Activated CD4-positive, alpha-beta T cell treated with anti-CD3 and anti-CD28 coated beads, Interleukin-2, amount 50 U/mL, for 24 hours (primary cell): ENCODE measurements around the gene MNT.
A peak's percentile ranks its signal among the peaks of the same experiment; 100 is the strongest.

Source experiments
- DNase-seq, 2 donors: peaks; one replicate each; pipeline ENCODE4 v3.0.0-alpha.2; 2020; ENCODE audit warnings: low read depth in 1 of 2, low spot score in 1 of 2

The MNT gene

DNA sequence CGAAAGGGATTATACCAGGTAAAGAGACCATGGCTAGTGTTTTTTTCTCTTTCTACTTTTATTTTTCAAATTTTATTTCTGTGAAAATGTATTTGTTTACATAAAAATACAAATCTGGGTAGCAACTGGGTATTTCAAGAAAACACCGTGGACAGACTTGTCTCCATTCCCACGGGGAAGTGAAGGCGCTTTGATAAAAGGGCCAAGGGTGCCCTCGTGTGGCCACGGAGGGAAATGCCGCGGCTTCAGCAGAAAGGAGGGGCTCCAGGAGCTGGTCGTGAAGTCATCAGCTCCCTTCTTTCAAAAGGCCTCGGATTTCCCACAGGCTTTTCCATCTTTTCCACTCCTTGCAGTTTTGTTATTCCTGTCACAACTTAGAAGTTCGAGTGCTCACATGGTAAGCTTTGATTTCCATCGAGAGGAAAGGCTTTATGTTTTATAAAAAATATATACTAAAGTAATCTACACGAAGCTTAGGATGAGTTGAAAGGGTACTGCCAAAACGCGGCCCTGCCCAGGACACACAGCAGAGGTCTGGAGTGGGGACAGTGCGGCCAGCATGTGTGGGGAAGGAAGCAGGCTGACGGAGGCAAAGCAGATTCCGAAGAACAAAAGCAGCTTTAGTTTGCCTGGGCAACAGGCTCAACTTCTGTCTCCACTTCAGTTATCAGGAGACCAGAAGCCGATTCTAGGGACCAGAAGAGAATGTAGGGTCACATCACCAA, 15.3 kb upstream of the MNT start:
- peak; percentile 77 to 79 for DNase-seq

DNA sequence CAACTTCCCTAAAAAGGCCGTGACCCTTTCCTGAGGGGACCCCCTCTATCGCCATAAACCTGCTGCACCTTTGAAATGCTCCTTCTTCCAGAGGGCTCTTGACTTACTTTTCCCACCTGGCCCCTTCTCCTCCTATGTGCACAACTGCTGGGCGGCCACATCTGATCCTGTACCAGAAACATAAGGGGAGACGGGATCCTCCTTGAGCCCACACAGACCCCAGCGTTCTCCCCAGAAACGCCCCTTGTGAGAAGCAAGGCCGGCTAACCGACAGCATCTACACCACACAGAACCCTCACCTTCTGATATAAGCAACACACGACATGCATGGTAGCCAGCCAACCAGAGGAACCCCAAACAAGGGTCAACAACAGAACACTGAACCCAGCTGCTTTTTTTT, 14.2 kb upstream of the MNT start:
- no peak for DNase-seq

DNA sequence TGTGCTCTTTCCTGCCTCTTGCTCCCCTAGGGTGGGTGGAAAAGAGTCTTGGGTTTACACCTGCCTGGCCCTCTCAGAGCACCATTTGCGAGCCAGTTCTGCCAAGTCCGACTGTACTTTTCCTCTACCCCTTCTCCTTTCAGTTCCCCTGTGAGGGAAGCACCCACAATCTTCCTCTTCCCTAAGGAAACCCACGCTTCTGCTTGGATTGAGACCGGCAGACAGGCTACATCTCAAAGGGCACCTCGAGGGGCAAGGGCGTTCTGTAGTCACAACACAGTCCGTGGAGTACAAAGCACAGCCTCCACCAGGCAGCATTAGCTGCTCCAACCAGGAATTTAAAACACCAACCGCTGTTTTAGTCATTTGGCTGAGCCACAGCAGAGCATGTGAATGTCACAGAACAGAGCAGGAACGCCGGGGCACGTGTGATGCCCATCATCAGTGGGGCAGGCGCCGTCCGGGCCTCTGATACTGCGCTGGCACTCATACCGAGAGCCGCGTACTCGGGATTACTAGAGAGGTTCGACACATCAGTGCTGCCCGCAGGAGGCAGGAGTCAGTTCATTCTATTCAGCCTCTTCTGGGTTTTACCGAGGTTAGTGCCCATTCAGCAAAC, 13.7 kb upstream of the MNT start:
- DNase-seq = no peak

DNA sequence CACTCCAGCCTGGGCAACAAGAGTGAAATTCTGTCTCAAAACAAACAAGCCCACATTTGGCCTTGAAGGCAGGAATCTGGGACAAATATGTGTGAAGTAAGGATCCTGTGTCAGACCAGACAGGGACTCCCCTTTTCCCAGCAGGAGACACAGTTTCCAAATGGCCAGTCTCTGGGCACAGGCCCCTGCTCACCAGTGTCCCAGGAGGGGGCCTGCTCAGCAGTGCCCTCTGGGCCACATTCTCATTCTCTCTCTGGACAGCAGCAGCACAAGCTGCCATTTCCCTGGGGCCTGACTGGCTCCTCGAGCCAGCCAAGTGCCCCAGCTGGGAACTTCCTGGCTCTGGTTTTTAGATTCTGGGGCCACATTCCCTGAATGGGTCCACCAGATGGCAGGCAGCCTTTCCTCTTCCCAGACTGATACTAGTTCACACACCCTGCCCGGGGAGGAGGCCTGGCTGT, 11.7 kb upstream of the MNT start:
- DNase-seq = no peak

DNA sequence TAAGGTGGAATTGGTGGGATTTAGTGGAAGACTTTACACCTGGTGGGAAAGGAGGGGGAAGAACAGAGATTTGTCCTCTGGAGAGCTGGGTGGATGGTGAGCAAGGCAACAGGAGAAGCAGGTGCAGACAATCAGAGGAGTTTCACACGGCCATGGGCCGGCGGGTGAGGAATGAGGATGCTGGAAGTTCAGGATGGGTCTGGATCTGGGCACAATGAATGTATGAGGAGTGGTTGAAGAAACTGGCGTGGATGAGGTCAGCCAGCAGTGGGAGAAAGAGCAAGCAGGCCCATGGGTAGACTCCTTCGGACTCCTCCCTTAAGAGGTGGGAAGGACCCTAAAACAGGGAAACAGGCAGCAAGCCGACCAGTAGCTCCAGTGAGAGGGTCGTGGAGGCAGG, 10.1 kb upstream of the MNT start:
- DNase-seq = no peak

DNA sequence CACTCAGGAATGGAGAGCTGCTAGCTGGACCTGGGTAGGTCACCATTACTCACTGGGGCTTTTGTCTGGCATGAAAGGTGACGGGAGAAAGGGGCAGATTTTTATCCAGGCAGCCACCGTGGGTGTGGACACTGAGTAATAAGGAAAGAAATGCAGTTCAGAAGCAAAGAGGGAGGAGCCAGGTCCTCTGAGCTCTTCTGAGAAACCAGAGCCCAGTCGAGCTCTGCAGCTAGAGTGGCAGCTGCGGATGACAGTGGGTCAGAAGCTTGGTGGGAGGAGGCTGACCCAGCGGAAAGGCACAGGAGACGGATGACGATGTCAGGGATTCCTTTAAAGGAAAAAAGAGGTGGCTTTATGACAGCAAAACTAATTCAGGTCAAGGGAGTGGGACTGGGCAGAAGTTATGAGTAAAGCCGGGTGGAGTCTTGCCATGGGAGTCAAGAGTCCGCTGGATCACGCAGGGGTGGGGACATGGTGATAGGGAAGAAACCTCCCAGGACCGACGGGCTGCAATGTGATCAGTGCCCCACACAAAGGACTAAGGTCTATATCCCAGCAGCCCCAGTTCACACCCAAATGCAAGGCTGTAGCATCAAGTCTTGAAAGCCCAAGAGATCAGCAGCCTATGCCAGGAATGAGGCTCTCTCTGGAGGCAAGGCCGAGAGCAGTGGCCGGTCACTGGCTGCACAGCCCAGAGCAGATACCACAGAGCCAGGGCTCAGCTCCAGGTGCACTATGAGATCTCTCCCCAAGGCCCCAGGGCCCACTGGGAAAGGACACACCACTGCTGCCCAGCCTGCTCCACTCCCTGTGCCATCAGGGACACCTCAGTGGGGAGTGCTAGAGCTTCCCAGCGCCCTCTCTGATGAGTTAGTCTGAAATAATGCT, 6.3 kb upstream of the MNT start:
- no peak for DNase-seq

DNA sequence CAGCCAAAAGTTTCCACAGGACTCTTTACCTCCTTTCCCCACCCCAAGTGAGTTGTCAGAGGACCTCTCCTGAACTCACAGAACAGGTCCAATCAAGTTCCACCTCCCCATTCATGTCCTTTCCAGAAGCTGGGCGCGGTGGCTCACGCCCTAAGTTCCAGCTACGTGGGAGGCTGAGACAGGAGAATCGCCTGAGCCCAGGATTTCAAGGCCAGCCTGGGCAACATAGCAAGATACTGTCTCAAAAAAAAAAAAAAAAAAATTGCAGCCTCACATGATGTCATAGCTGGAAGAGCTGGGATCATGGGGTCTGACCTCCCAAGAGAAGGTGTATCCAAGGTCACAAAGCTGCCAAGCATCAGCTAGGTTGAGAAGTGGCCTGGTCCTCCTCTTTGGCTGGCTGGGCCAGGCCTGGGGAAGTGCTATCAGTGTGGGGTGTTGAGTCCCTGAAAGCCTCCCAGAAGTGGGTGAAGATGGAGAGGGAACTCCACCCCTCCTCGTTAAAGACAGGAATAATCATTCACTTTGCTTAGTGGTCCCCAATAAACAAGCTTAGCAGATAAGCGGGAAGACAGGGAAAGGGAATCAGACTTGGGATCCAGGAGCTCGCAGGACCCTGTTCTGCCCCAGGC, 5.5 kb upstream of the MNT start:
- DNase-seq = no peak

DNA sequence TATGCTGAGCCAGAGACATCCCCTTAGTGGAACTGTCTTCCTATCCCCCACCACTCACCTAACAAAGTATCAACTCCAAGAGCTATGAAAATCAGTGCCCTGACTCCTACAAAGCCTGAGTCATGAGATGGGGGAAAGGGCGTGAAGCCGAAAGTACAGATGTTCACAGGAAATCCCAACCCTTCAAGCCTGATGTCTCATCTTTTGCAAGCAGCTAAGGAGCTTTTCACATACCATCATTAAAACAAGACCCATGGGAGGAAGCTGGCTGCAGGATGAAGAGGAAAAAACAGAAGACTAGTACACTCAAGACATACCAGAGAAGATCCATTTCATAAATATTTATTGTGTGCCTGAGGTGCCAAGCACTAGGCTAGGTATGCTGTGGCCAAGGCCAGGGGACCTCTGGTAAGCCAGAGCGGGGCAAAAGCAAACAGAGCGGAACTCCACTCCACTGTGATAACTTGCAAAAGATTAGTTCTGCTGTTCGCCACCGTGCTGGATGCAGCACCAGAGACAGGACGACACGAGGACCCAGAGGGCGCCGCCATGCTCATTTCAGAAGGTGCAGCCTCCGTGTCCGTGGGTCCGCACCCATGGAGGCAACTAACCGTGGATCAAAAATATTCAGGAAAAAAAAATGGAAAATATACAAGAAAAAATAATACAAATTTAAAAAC, 4.5 kb upstream of the MNT start:
- DNase-seq = no peak

DNA sequence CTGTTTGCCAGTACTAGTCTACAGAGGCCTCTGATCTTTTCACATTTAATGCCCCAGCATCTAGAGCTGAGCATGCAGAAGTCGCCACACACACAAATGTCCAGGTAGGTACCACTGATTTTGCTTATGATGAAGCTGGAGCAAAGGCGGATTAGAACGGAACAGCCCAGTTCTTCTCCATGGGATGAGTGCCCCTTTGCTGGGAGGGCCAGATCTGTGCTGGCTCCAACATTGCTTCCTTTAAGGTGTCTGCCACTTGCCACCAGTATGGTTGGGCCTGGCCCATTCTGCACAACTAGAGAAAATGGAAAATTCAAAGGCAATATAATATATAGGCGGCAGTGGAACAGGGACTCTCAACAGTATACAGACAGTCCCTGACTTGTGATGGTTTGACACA, 2.2 kb upstream of the MNT start:
- no peak for DNase-seq

DNA sequence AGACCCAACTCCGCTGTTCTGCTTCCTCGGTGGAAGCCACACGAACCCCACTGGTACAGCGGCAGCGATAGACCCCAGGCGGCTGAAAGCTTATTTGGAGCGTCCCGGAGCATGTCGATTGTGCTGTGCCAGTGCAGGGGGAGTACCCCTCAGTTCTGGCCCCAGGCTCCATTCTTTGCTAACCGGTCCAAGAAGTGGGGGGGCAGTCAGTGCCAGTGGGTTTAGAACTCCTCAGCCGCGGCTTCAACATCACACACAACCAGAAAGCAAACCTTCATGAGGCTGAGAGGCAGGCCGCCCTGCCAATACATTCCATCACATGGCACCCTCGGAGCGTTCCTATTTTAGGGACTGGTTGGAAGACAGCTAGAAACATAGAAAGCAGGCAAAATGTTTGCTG, 1.7 kb upstream of the MNT start:
- no peak for DNase-seq

DNA sequence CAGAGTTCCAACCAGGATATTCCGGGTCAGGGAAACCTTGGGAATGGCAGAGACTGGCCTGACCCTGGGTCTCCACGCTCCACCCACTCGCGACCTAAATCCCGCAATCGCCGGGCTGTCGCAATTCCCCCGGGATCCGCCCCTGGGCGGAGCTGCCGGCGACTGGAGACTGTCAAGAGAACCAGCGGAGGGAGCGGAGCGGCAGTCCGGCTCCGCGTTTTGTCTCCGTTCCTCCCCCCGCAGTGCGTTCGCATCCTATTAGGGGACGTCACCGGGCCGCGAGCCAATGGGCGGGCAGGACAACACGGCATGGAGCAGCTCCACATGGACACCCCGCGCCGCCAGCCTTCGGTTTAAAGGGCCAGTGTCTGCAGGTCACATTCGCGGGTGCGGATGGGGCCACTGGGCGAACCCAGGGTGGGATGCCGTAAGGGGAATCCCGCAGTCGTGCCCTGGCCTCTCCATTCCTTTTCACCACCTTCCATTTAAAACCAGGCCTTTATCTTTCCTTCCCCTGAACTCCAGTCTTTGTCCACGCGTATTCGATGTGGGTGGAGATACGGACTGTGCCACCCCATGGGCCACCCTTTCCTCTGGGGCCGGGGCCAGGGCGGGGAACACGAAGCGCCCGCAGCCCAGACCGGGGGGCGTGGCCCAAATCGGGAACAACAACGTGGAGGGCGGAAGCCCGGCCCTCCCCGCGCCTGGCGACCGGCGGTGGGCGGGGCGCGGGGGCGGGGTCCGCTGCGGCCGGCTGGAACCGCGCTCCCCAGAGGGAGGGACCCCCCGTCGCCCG, 764 bp upstream of the MNT start:
- DNase-seq = peak; percentile 98 to 99

DNA sequence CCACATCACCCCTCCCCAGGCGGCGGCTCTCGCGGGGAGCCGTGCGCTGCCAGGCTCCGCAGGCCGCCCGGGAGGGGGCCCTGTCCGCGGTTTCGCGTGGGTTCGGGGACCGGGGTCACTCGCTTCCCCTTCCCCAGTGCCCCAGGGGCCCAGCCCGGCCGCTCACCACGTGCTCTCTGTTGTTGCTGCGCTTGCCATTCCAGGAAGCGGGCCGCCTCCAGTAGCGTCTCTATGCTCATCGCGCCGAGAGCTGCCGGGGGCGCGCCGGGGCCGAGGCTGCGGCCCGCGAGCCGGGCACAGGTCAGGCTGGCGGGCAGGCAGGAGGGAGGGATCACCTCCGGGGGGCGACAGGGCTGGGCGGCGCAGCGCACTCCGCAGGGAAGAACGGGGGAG, 390 bp downstream of the MNT start:
- peak; percentile 37 to 47 for DNase-seq

DNA sequence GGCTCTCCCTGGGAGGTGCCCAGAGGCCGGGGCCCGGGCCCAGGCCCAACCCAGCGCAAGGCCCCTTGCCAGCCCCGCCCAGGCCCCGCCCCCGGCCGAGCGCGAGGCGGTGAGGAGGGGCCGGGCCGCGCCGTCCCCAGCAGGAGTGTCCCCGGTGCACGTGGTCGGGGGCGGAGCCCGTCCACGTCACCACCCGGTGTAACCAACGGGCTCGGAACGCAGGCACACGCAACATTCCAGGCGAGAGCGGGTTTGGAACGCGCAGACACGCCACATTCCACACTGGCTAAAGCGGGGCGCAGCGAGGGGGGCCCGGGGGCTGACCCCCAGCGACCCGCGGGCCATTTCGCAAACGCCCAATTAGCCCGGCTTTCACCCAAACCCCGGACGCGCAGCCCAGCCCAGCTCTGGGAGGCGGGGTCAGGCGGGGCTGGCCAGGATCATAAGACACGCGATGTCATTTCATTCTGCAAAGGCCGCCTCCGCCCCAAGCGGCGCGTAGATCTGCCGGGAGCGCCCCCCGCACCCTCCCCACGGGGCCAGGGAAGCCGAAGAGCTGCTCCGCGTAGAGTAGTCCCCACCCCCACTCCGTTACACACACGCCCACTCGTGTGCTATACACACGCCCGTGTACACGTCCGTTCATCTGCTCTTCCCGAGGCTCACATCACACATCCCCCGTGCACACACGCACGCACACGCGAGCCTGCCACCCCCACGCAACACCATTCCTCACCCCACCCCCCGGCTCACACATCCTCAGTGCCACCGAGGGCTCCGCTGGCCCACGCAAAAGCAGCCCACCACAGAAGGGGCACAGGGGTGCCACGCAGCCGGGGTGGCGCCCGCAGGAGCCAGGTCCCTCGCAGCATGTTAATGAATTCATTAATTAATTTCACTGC, 1.0 kb downstream of the MNT start:
- DNase-seq = peak; percentile 86 to 89

DNA sequence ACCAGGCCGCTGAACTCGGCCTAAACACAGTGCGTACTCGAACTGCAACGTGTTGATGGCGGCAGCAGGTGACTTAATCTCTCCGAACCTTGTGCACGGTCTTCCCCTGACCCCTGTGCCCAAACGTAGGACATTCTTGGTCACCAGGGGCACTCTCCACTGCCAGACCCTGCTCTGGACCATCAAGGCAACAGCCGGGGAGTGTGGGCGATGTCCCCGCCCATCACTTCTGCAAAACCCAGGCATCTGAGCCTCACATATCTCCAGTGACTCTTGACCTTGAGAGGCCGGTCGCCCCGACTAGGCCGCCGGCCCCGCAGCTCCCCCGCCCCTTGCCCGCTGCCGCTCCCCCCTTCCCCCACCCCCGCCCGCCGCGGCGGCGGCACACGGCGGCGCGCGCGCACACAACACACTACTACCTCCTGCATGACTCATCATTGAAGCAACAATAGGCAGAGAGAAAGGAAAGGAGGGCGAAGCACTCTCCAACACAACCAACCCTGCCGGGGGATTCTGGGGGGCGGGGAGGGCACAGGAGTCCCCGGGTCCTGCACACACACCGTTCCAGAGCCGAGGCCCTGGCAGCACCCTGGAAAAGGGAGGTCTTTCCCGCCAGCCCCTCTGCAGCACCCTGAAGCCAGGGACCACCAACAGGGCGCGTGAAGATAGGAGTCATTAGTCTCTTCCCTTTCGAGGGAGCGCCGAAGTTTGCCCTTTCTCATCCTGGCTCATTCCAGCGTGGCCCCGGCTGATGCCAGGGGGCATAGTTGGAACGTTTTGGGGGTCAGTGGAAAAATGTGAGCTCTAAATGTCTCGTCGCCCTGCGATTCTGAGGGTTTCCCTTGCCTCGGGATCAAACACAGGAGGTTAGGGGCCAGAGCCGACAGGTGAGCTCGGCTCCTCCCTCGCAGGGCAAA, 1.9 kb downstream of the MNT start:
- peak in 1 of 2 donors; percentile 44 for DNase-seq

DNA sequence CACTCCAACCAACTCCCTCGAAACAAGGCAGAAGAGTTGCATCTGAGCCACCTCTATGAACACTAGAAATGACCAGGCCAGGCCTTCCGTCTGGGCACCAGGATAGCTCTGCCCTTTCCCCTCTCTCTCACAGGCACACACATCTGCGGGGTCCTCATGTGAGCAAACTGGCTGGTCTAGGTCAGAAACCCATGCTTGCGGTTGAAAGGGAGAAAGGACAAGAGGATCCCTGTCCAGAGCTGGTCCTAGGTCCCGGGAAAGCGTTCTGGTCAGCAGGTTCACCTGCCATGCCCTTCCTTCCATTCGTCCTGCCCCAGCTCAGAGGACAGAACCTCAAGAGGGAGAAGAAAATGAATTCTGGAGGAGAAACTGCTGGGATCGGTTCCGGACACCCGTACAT, 2.7 kb downstream of the MNT start:
- DNase-seq = no peak

DNA sequence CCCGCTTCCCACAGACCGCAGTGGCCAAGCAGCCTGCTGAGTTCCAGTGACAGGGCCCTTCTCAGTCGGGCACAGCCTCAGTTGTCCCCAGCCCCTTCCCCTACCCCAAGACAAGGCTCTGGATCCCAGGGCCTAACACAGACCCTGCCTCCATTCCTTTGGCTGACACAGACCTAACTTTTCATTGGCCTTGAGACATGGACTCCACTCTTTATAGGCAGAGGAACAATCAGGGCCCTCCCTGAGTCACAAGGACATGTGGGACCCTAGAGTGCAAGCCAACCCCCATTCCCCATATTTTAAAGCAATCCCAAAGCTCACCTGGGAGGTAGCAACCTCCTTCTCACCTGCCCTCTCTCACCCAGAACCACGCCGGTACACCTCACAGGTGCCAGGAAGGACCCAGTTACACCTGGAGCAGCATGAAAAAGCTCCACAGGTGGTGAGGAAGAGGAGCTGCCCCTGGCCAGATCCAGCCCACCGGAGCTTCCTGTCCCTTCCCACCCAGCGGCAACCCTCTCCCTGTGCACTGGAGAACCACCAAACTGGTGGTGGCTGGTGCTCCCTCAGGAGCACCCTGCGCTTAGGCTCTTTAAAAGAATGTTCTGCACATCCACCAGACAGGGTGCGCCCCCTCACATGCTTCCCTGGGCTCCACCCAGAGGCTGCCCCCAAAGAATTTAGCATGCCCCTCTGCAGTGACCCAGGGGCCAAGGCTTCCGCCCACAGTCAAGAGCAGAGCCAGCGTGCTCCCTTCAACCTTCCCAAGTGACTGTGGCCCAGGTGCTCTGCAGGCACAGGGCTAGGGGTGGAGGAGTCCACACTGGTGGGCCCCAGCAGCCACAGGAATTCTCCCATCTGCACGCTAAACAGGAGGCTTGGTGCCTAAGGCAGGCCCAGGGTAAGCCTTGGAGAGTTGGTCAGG, 3.4 kb downstream of the MNT start:
- DNase-seq = no peak
